GM18526 (cell line): ENCODE measurements around the gene DZANK1.

ENCODE experiments used
- POLR2A ChIP-seq: IDR thresholded peaks from 3 replicates; pipeline ENCODE4 v1.6.1; 2011; ENCODE audit not compliant: insufficient read length; ENCODE audit errors: extremely low read depth

DZANK1 gene

GRCh38 chr20:18404172-18404571, 62.7 kb downstream of the DZANK1 start:
- no peak for TF ChIP-seq POLR2A

DNA sequence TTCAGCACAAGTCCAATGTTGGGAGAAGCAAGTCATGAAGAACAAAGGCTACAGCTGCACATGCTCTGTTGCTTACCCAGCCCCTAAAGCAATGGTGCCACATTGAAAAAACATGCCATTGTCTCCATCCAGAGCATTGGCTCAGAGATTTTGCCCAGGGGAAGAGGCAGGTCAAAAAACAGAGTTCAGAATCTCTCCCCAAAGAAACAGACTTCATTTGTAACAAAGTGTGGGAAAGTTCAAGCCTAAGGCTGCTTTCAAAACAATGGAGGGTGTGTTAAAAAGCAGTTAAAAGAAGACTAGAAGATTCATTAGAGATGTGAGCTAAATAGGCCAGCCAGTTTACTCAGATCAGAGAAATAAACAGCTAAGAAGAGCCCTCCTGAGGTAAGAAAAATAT, 63.6 kb downstream of the DZANK1 start:
- no peak for TF ChIP-seq POLR2A

GRCh38 chr20:18401305-18401704, 65.5 kb downstream of the DZANK1 start:
- TF ChIP-seq POLR2A = no peak

GRCh38 chr20:18400460-18400859, 66.4 kb downstream of the DZANK1 start:
- no peak for TF ChIP-seq POLR2A

DNA sequence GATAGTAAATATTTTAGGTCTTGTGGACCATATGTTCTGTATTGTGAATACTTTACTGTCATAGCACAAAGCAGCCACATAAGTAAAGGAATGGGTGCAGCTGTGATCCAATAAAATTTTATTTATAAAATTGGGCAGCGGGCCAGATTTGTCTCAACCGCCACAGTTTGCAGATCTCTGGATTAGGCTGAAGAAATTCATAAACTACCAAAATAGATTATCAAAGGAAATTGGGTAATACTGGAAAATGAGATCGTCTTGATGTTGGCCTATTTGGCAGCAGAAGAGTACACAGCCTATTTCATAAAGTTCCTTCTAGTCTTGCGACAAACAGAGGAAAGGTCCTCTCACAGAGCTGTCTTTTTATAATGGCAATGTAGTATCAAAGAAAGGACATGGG, 69.8 kb downstream of the DZANK1 start:
- TF ChIP-seq POLR2A = no peak

DNA sequence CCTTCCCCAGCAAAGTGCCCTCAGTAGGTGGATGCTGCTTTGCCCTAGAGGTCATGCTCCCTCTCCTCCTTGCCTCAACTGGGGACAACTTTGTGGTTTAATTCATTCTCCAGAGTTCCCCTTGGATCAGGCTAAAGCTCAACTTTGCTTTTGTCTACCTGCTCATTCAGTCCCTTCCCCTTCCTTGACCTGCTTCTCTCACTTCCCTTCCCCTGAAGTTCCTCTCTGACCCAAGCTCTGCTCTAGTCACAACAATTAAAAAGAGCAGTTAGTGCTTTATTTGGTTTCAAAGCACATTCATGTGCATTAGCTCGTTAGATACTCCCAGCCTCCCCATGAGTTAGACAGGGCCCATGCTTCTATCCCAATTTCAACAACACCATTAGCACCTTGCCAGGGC, 71.3 kb downstream of the DZANK1 start:
- no peak for TF ChIP-seq POLR2A

DNA sequence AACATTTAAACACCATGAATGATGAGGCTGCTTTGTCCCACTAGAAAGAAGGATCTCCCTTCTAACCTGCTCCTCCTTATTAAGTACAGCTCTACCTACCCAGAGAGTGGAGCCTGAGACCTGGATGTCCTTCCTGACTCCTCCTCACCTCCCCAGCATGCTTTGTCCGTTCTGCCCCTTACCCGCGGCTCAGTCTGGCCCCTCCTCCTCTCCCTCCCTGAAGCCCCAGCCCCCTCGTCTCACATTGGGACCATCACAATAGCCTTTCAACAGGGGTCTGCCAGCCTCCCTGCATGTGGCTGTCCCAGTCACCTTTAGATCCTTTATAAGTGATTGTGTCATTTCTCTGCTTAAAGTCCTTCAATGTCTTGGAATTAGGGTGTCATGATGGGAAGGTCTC, 72.5 kb downstream of the DZANK1 start:
- no peak for TF ChIP-seq POLR2A

DNA sequence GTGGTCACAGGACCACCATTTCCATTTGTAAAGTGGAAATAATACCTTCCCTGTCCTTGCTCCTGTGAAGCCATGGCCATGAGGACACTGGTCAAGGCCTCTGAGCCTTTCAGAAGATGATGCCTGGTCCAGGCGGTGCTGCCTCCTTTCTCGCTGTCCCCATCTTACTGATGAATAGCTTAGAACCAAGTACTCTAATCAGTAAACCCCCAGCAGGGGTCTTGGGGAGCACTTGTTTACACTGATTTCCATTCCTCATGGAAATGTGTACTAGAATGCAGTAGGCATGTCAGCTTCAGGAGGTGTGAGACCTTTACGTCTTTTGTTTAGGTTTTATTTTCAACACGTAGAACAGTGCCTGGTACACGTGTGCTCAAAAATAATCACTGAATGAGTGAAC, 75.1 kb downstream of the DZANK1 start:
- TF ChIP-seq POLR2A = no peak

DNA sequence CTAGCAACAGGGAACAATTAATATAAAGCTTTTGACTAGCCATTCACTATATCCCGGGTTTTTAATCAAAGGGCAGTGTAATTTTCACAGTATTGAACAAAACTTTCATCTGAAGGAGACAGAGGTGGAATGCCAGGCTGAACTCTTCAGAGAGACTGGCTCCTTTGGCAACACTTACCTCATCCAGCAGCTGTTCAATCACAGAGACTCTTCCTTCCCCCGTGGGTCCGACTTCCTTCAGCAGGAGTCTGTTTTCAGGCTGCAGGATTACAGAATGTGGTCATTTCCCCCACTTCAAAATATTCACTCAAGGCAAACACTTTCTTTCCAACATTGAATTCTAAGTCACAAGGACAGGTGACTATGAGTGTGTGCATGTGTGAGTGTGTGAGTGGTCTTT, 76.6 kb downstream of the DZANK1 start:
- no peak for TF ChIP-seq POLR2A

GRCh38 chr20:18388860-18389259, 78.0 kb downstream of the DZANK1 start:
- no peak for TF ChIP-seq POLR2A

GRCh38 chr20:18380908-18381529, 85.8 kb downstream of the DZANK1 start:
- no peak for TF ChIP-seq POLR2A

- TF ChIP-seq POLR2A = no peak
Measured at GRCh38 chr20:18377896-18378481, 88.8 kb downstream of the DZANK1 start.

GRCh38 chr20:18372296-18372695, 94.5 kb downstream of the DZANK1 start:
- no peak for TF ChIP-seq POLR2A

GRCh38 chr20:18364768-18365167, 102.1 kb downstream of the DZANK1 start:
- TF ChIP-seq POLR2A = no peak

GRCh38 chr20:18363708-18364107, 103.1 kb downstream of the DZANK1 start:
- TF ChIP-seq POLR2A = no peak

DNA sequence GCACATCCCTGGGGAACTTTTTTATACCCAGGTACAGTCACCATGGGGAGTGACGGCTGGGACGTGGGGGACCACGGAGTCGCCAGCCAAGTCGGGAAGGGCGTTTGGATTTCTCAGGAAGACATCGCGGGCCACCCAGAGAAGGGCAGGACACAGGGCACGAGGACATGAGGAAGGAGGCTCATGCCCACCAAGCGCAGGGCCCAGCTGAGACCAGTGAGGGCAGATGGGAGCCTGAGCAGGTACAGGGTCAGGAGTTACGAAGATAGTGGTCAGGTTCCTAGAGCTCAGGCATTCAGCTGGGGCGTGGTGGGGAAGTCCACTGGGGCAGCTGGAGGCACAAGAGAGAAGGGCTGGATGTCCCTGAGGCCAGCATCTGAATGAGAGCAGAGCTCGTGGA, 103.9 kb downstream of the DZANK1 start:
- TF ChIP-seq POLR2A = no peak

- TF ChIP-seq POLR2A = no peak
Measured at GRCh38 chr20:18361678-18362077, 105.2 kb downstream of the DZANK1 start.

DNA sequence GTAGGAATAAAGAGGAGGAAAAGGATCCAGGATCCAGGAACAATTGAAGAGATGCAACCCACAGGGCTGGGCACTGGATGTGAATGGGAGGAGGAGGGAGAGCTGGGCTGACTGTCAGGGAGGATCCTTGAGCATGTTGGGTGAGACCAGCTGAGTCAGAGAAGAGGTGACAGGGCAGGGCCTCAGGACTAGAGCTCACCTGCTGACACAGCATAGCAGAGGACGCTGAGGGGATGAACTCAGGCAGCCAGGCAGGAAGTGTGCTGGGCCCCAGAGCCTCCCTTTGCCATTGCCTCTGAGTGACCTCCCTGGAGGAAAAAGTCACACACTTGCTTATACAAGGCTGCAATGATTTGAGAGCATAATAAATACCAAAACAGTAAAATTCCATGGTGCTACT, 106.2 kb downstream of the DZANK1 start:
- TF ChIP-seq POLR2A = no peak

- no peak for TF ChIP-seq POLR2A
Measured at GRCh38 chr20:18359854-18360253, 107.0 kb downstream of the DZANK1 start.
